Adipocyte (in vitro differentiated cells): ENCODE measurements around the gene BBOF1.
"Not testable (repeated sequence)": the region's sequence is repeated elsewhere in the genome, so short reads cannot be mapped to it uniquely, and the experiment has no call there.

Source experiments
- DNase-seq: peaks from one replicate; pipeline ENCODE4 v3.0.0-alpha.2; 2015; ENCODE audit warnings: low read depth
- H3K27me3 ChIP-seq: replicated peaks from 2 replicates; pipeline ENCODE4 v1.7.0; 2013; ENCODE audit warnings: mild to moderate bottlenecking, low read length, moderate library complexity; ENCODE audit not compliant: control insufficient read depth, insufficient read depth
- H3K36me3 ChIP-seq: 2 replicates; pipeline ENCODE4 v1.7.0; 2013; ENCODE audit warnings: low read length, mild to moderate bottlenecking, moderate library complexity; ENCODE audit not compliant: control insufficient read depth, insufficient read depth, severe bottlenecking
- H3K4me1 ChIP-seq: 2 replicates; pipeline ENCODE4 v1.7.0; 2013; ENCODE audit warnings: mild to moderate bottlenecking, low read length, moderate library complexity; ENCODE audit not compliant: control insufficient read depth, insufficient read depth
- H3K4me3 ChIP-seq: 2 replicates; pipeline ENCODE4 v1.7.0; 2013; ENCODE audit warnings: mild to moderate bottlenecking, low read length, moderate library complexity
- H3K9ac ChIP-seq: 2 replicates; pipeline ENCODE4 v1.7.0; 2013; ENCODE audit warnings: mild to moderate bottlenecking, low read length, moderate library complexity
- H3K9me3 ChIP-seq: 2 replicates; pipeline ENCODE4 v1.7.0; 2013; ENCODE audit warnings: mild to moderate bottlenecking, low read length, moderate library complexity; ENCODE audit not compliant: control insufficient read depth

The BBOF1 gene

DNA sequence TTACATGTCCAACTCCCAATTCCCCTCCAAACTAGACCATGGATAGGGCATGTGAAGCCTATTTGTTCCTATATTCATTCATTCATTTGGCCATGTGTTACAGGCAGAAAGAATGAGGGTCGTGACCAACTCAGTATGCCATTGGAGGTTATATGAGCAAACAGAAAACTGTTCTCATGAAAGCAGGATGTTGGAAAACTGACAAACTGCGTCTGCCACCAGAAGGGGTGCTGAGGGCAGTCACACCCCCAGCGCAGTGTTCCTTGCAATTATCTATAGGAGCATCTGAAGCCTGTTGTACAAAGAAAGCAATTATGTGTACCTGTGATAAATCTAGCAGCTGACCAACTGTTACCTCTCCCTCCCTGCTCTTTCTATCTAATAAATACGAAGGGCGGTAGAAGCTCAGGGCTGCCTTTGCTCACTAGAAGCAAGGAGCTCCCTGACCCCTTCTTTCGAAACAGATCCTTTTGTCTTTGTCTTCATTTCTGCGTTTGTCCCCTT, 21.2 kb upstream of the BBOF1 start:
- no peaks in the 10 kb centered on the region for H3K27me3 ChIP-seq
- no peak overlapping the region for H3K4me3 ChIP-seq
- H3K9me3 ChIP-seq: no peaks in the 10 kb centered on the region
- peaks cover 1% of the 10 kb centered on the region for H3K36me3 ChIP-seq
- DNase-seq: no peak
- H3K9ac ChIP-seq: no peak overlapping the region
- no peaks in the 10 kb centered on the region for H3K4me1 ChIP-seq

DNA sequence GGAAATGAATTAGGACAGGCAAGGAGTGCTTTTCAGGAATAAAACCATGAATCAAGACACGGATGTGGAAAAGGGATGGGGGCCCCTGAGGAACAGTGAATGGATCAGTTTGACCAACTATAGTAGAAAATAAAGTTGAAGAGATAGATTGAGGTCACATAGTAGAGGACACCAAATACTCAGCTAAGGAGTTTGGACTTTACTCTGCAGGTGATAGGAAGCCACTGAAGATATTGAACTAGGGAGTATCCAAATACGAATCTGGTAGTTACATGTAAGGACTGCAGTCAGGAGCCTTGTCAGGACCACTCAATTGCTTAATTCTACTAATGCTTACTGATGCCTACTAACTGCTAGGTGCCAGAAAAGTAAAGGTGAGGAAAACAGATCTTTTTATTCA, 20.4 kb upstream of the BBOF1 start:
- no peaks in the 10 kb centered on the region for H3K4me1 ChIP-seq
- no peak overlapping the region for H3K9ac ChIP-seq
- DNase-seq: no peak
- H3K27me3 ChIP-seq: no peaks in the 10 kb centered on the region
- H3K4me3 ChIP-seq: no peak overlapping the region
- no peaks in the 10 kb centered on the region for H3K9me3 ChIP-seq
- H3K36me3 ChIP-seq: peaks cover 8% of the 10 kb centered on the region

DNA sequence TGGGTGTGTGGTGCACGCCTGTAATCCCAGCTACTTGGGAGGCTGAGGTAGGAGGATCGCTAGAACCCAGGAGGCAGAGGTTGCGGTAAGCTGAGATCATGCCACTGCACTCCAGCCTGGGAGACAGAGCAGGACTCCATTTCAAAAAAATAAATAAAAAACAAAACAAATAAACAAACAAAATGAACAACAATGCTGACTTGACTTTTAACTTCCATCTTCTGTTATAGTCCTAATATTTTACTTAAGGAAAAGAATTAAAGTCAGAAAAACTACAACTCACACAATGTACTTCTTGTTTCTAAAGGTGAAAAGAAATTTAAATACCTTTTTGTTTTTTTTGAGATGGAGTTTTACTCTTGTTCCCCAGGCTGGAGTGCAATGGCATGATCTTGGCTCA, 13.5 kb upstream of the BBOF1 start:
- H3K9me3 ChIP-seq, H3K27me3 ChIP-seq, H3K4me3 ChIP-seq, H3K9ac ChIP-seq, H3K4me1 ChIP-seq, DNase-seq: not testable (repeated sequence)
- peaks cover 40% of the 10 kb centered on the region for H3K36me3 ChIP-seq

DNA sequence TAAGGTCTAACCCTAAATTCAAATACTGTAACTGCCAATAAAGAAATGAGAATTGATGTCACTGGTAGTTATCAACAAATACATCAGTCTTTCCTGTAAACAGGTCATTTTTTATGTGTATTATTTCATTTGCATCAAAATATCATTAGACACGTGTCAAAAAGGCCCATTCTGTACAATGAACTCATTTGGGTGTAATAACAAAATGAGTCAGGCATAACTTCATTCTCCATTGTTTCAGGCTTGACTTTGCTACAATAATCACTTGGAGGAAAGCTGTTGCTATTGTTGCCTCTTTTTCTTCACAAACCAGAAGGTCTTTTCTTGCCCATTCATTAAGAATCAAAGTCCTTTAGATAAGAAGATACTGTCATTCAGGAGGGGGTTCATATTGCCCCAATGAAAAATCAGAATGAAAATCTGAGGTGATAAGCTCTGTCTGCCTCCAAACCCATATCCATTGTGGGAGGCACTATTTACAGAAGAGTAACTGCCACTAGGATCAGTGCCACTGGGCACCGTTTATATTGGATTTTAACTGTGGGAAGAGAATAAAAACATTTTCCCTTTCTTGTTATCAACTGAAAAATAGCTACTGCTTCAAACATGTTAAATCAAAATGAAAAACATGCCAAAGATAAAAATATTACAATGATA, 10.2 kb upstream of the BBOF1 start:
- H3K9ac ChIP-seq: no peak overlapping the region
- H3K27me3 ChIP-seq: no peaks in the 10 kb centered on the region
- H3K4me1 ChIP-seq: peaks cover under 1% of the 10 kb centered on the region
- peaks cover 41% of the 10 kb centered on the region for H3K36me3 ChIP-seq
- no peak for DNase-seq
- no peak overlapping the region for H3K4me3 ChIP-seq
- H3K9me3 ChIP-seq: no peaks in the 10 kb centered on the region

GRCh38 chr14:74014299-74014698, 4.8 kb upstream of the BBOF1 start:
- no peak for DNase-seq
- H3K4me3 ChIP-seq: no peak overlapping the region
- H3K27me3 ChIP-seq: no peaks in the 10 kb centered on the region

GRCh38 chr14:74015176-74015575, 4.0 kb upstream of the BBOF1 start:
- H3K4me3 ChIP-seq: no peak overlapping the region
- no peaks in the 10 kb centered on the region for H3K27me3 ChIP-seq
- peaks cover 10% of the 10 kb centered on the region for H3K4me1 ChIP-seq
- no peaks in the 10 kb centered on the region for H3K9me3 ChIP-seq
- H3K9ac ChIP-seq: no peak overlapping the region
- H3K36me3 ChIP-seq: peaks cover 17% of the 10 kb centered on the region
- no peak for DNase-seq

More at GRCh38 chr14:74014299-74014698, 4.8 kb upstream of the BBOF1 start:
- H3K9me3 ChIP-seq: no peaks in the 10 kb centered on the region
- no peak overlapping the region for H3K9ac ChIP-seq
- peaks cover 23% of the 10 kb centered on the region for H3K36me3 ChIP-seq
- H3K4me1 ChIP-seq: peaks cover 4% of the 10 kb centered on the region

- Histone ChIP-seq H3K4me3 (no peak overlapping the region), H3K9ac (no peak overlapping the region), H3K27me3 (no peaks in the 10 kb centered on the region), H3K36me3 (peaks cover 9% of the 10 kb centered on the region), H3K9me3 (no peaks in the 10 kb centered on the region), H3K4me1 (peaks cover 10% of the 10 kb centered on the region)
- no peak for DNase-seq
Measured at GRCh38 chr14:74015963-74016362, 3.2 kb upstream of the BBOF1 start.

GRCh38 chr14:74018174-74018585, 969 bp upstream of the BBOF1 start:
- peak overlapping the region; percentile 99 for H3K4me3 ChIP-seq
- H3K36me3 ChIP-seq: peaks cover 5% of the 10 kb centered on the region
- no peaks in the 10 kb centered on the region for H3K9me3 ChIP-seq
- H3K9ac ChIP-seq: peak overlapping the region; percentile 100
- H3K27me3 ChIP-seq: no peaks in the 10 kb centered on the region
- DNase-seq: peak; percentile 73
- H3K4me1 ChIP-seq: peaks cover 10% of the 10 kb centered on the region

DNA sequence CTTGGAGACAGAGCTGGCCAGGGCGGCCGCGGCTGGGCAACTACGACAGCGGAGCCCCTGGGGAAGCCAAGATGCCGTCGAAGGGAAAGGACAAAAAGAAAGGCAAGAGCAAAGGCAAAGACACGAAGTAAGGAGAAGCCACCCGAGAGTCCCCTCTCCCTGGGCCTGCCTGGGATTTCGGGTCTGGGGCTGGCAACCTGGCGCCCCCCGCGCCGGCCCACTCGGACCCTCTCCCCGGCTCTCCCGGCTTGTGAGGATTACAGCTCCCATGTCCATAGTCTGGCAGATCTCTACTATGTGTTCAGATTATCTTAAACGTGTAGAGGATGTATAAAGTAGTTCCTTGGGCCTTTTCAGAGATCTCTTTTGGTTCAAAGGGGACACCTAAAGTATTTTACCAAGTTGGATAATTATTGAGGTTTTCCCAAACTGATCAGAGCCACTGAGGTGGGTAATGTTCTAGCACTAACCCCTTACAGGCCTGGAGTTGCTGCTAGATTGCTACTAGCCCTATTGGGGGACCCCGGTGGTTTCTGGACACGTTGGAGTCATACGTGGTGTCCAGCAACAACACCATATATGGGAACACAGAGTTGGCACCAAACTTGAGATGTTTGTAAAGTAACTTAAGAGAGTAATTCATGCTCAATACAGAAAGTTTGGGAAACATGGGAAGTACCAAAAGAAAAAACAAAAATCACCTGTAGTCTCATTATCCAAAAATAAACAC, 424 bp downstream of the BBOF1 start:
- peak; percentile 72 for DNase-seq
- no peaks in the 10 kb centered on the region for H3K9me3 ChIP-seq
- peak overlapping the region; percentile 100 for H3K9ac ChIP-seq
- H3K27me3 ChIP-seq: no peaks in the 10 kb centered on the region
- H3K4me3 ChIP-seq: peak overlapping the region; percentile 99
- no peaks in the 10 kb centered on the region for H3K36me3 ChIP-seq
- H3K4me1 ChIP-seq: peaks cover 6% of the 10 kb centered on the region

GRCh38 chr14:74022346-74022745, 3.2 kb downstream of the BBOF1 start:
- DNase-seq: no peak
- peaks cover 6% of the 10 kb centered on the region for H3K4me1 ChIP-seq

DNA sequence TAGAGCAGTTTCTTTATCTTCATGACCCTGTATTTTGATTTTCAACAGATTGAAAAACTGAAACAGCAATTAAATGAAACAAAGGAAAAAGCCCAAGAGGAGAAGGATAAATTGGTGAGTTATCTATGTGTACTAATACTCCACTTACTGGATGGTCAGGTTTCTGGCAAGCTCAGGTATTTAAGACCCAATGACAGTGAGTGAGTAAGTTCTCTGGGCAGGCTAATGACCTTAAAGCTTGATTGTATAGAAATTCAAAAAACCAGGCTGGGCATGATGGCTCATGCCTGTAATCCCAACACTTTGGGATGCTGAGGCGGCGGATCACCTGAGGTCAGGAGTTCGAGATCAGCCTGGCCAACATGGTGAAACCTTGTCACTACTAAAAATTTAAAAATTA, 10.0 kb downstream of the BBOF1 start:
- H3K9me3 ChIP-seq: no peaks in the 10 kb centered on the region
- H3K27me3 ChIP-seq: no peaks in the 10 kb centered on the region
- H3K9ac ChIP-seq: no peak overlapping the region
- no peak overlapping the region for H3K4me3 ChIP-seq
- no peaks in the 10 kb centered on the region for H3K36me3 ChIP-seq
- no peaks in the 10 kb centered on the region for H3K4me1 ChIP-seq
- no peak for DNase-seq

More at GRCh38 chr14:74022346-74022745, 3.2 kb downstream of the BBOF1 start:
- Histone ChIP-seq H3K36me3 (no peaks in the 10 kb centered on the region), H3K27me3 (no peaks in the 10 kb centered on the region), H3K4me3 (no peak overlapping the region), H3K9ac (no peak overlapping the region), H3K9me3 (no peaks in the 10 kb centered on the region)
